HepG2 (cell line): Measurements from ENCODE around the gene STAT6. TPM values are rescaled to one million over a fixed set of nuclear protein-coding genes. Genes with fewer than 3 reads are reported as not detected.

ENCODE experiments used
- AGO2 ChIP-seq: fragments of 200-400 bp; formaldehyde crosslinking; optimal IDR thresholded peaks from 2 replicates; pipeline ENCODE3; 2017; ENCODE audit warnings: mild to moderate bottlenecking, low read depth, low read length, moderate library complexity
- DNMT1 ChIP-seq: sonication (generic); formaldehyde crosslinking; IDR thresholded peaks from 2 replicates; pipeline ENCODE4 v1.5.1; 2020; ENCODE audit warnings: mild to moderate bottlenecking, missing genetic modification reagents
- DNMT3B ChIP-seq: conservative IDR thresholded peaks from 2 replicates; pipeline ENCODE4 v1.6.1; 2016; ENCODE audit warnings: missing biosample characterization, control low read depth
- E2F1 ChIP-seq: sonication (generic); formaldehyde crosslinking; IDR thresholded peaks from 2 replicates; pipeline ENCODE4 v1.5.0; 2020; ENCODE audit warnings: missing genetic modification reagents
- ESRRA ChIP-seq: sonication (generic); formaldehyde crosslinking; IDR thresholded peaks from 2 replicates; pipeline ENCODE4 v1.5.1; 2020; ENCODE audit warnings: mild to moderate bottlenecking, low read depth, missing genetic modification reagents
- FOXC1 ChIP-seq: sonication (generic); formaldehyde crosslinking; IDR thresholded peaks from 2 replicates; pipeline ENCODE4 v1.8.0; 2022; ENCODE audit warnings: mild to moderate bottlenecking, missing genetic modification reagents, borderline replicate concordance
- HOXA3 ChIP-seq: sonication (generic); formaldehyde crosslinking; IDR thresholded peaks from 2 replicates; pipeline ENCODE4 v1.5.0; 2020; ENCODE audit warnings: missing genetic modification reagents
- MAFF ChIP-seq: IDR thresholded peaks from 2 replicates; pipeline ENCODE4 v1.6.1; 2011; ENCODE audit warnings: low read depth, low read length, improper control_type of control experiment
- MED13 ChIP-seq: sonication (generic); formaldehyde crosslinking; IDR thresholded peaks from 2 replicates; pipeline ENCODE4 v1.5.0; 2020; ENCODE audit warnings: missing genetic modification reagents
- MTA1 ChIP-seq: sonication (generic); formaldehyde crosslinking; IDR thresholded peaks from 2 replicates; pipeline ENCODE4 v1.4.0; 2020; ENCODE audit warnings: missing genetic modification reagents, mild to moderate bottlenecking, borderline replicate concordance
- MXI1 ChIP-seq: IDR thresholded peaks from 3 replicates; pipeline ENCODE4 v1.6.1; 2012; ENCODE audit warnings: low read depth, low read length, inconsistent platforms, borderline replicate concordance
- NR2F6 ChIP-seq, 2 experiments: IDR thresholded peaks; 2 replicates each; pipeline ENCODE4 v1.6.1; 2016; ENCODE audit warnings: antibody characterized with exemption in 1 of 2, mild to moderate bottlenecking in 1 of 2
- RBM39 ChIP-seq: fragments of 200-400 bp; formaldehyde crosslinking; IDR thresholded peaks from one replicate; pipeline ENCODE4 v1.6.1; 2018; ENCODE audit warnings: antibody characterized with exemption, mild to moderate bottlenecking, low read depth, low read length; ENCODE audit not compliant: poor library complexity, severe bottlenecking
- SP4 ChIP-seq: sonication (generic); formaldehyde crosslinking; IDR thresholded peaks from 2 replicates; pipeline ENCODE4 v1.8.1; 2023; ENCODE audit warnings: mild to moderate bottlenecking, missing genetic modification reagents
- TBX2 ChIP-seq: sonication (generic); formaldehyde crosslinking; IDR thresholded peaks from 2 replicates; pipeline ENCODE4 v1.5.0; 2020; ENCODE audit warnings: missing genetic modification reagents, mild to moderate bottlenecking, borderline replicate concordance
- WIZ ChIP-seq: sonication (generic); formaldehyde crosslinking; IDR thresholded peaks from 2 replicates; pipeline ENCODE4 v1.5.1; 2020; ENCODE audit warnings: mild to moderate bottlenecking, missing genetic modification reagents
- ZBTB3 ChIP-seq: sonication (generic); formaldehyde crosslinking; IDR thresholded peaks from 2 replicates; pipeline ENCODE4 v1.4.0; 2020; ENCODE audit warnings: low read depth, mild to moderate bottlenecking, moderate library complexity, missing genetic modification reagents, borderline replicate concordance
- ZC3H4 ChIP-seq: sonication (generic); formaldehyde crosslinking; IDR thresholded peaks from 2 replicates; pipeline ENCODE4 v1.4.0; 2020; ENCODE audit warnings: missing genetic modification reagents, borderline replicate concordance
- ZFP41 ChIP-seq: sonication (generic); formaldehyde crosslinking; IDR thresholded peaks from 2 replicates; pipeline ENCODE4 v1.4.0; 2020; ENCODE audit warnings: mild to moderate bottlenecking, missing genetic modification reagents, borderline replicate concordance
- ZFP82 ChIP-seq: sonication (generic); formaldehyde crosslinking; IDR thresholded peaks from 2 replicates; pipeline ENCODE4 v1.5.1; 2020; ENCODE audit warnings: mild to moderate bottlenecking, missing genetic modification reagents, borderline replicate concordance
- ZNF280B ChIP-seq: sonication (generic); formaldehyde crosslinking; IDR thresholded peaks from 2 replicates; pipeline ENCODE4 v1.5.0; 2020; ENCODE audit warnings: missing genetic modification reagents, mild to moderate bottlenecking, borderline replicate concordance
- ZNF343 ChIP-seq: sonication (generic); formaldehyde crosslinking; IDR thresholded peaks from 2 replicates; pipeline ENCODE4 v1.4.0; 2020; ENCODE audit warnings: mild to moderate bottlenecking, missing genetic modification reagents
- ZNF432 ChIP-seq: sonication (generic); formaldehyde crosslinking; IDR thresholded peaks from 2 replicates; pipeline ENCODE4 v1.5.0; 2020; ENCODE audit warnings: missing genetic modification reagents, mild to moderate bottlenecking, borderline replicate concordance
- ZNF710 ChIP-seq: sonication (generic); formaldehyde crosslinking; IDR thresholded peaks from 2 replicates; pipeline ENCODE4 v1.5.0; 2020; ENCODE audit warnings: mild to moderate bottlenecking, missing genetic modification reagents, borderline replicate concordance
- ZNF749 ChIP-seq: sonication (generic); formaldehyde crosslinking; IDR thresholded peaks from 2 replicates; pipeline ENCODE4 v1.8.0; 2022; ENCODE audit warnings: mild to moderate bottlenecking, missing genetic modification reagents, moderate library complexity, borderline replicate concordance
- polyA plus RNA-seq, 8 experiments: library from polyadenylated mRNA; depleted of rRNA in 3 of 8; stranded (reverse) in 7 of 8; unstranded in 1 of 8; fragments of >200 nt; fragmentation: Illumina TruSeq in 4 of 8; extraction: Trizol in 4 of 8; gene quantifications; 2 replicates each; pipeline versions ENCODE4 v1.2.1 to v1.2.3, GENCODE V29; 2011 to 2016; ENCODE audit warnings: low read depth in 4 of 8, missing spikeins in 1 of 8, mixed read lengths in 1 of 8; ENCODE audit not compliant: insufficient read depth in 1 of 8
- total RNA-seq, 5 experiments: library from RNA; depleted of rRNA; stranded (reverse); fragments of >200 nt; fragmentation: Illumina TruSeq; extraction: Trizol; gene quantifications; 2 replicates each; pipeline ENCODE4 v1.2.3, GENCODE V29; 2016; ENCODE audit warnings: low read depth in 1 of 5

STAT6 gene
- total and polyA plus RNA-seq, 2 of the 13 experiments (the other 11 are each of a cell fraction or from before 2014, with no cell fraction given), result 28.0 to 62.2 TPM

- TF ChIP-seq NR2F6 (IDR thresholded peaks at IDR 0.05) (no peak), NR2F6 (CRISPR knock-in tag; IDR thresholded peaks at IDR 0.05) (peak; percentile 22; the same call in 1 of the 2 replicates), DNMT3B (no peak), ZC3H4 (peak; percentile 45; the same call in 1 of the 2 replicates), DNMT1 (0 out of 2 replicates have a peak, but pooled peaks have one; percentile 1), MXI1 (0 out of 3 replicates have a peak, but pooled peaks have one; percentile 26), SP4 (CRISPR knock-in tag) (peak; percentile 13; the same call in 1 of the 2 replicates), ZNF710 (CRISPR knock-in tag) (0 out of 2 replicates have a peak, but pooled peaks have one; percentile 14), E2F1 (no peak), FOXC1 (CRISPR knock-in tag) (0 out of 2 replicates have a peak, but pooled peaks have one; percentile 1), ZNF343 (CRISPR knock-in tag) (0 out of 2 replicates have a peak, but pooled peaks have one; percentile 45), MTA1 (CRISPR knock-in tag) (0 out of 2 replicates have a peak, but pooled peaks have one; percentile 74), RBM39 (no peak), TBX2 (CRISPR knock-in tag) (no peak), ZFP41 (CRISPR knock-in tag) (0 out of 2 replicates have a peak, but pooled peaks have one; percentile 27), ZNF749 (no peak), AGO2 (peak; percentile 49), WIZ (CRISPR knock-in tag) (0 out of 2 replicates have a peak, but pooled peaks have one; percentile 12), HOXA3 (CRISPR knock-in tag) (no peak), ZNF432 (CRISPR knock-in tag) (no peak), ZBTB3 (CRISPR knock-in tag) (0 out of 2 replicates have a peak, but pooled peaks have one; percentile 17), MAFF (no peak), ESRRA (CRISPR knock-in tag) (0 out of 2 replicates have a peak, but pooled peaks have one; percentile 22), MED13 (CRISPR knock-in tag) (no peak), ZFP82 (CRISPR knock-in tag) (peak; percentile 86; the same call in 1 of the 2 replicates), ZNF280B (CRISPR knock-in tag) (0 out of 2 replicates have a peak, but pooled peaks have one; percentile 6)
Measured at GRCh38 chr12:57087691-57088353, 23.3 kb downstream of the STAT6 start (continued).
